DMS 273 (cell line): Measurements from ENCODE around the gene WDR86.
A peak's percentile ranks its signal among the peaks of the same experiment; 100 is the strongest.

ENCODE experiments used
- DNase-seq: peaks from one replicate; lab custom pipeline; 2025; ENCODE audit not compliant: unreplicated experiment; lab: John Stamatoyannopoulos, UW

WDR86 gene

GRCh38 chr7:151439855-151440798 is 30.3 kb upstream of the WDR86 start, which contains the start of gene CRYGN:
CRYGN (minus strand) TSS chr7:151440141; CDS start chr7:151439917, 224 bp downstream.
- peak; percentile 66 for DNase-seq

- DNase-seq, result no peak
Measured at GRCh38 chr7:151438864-151439601, 29.2 kb upstream of the WDR86 start.

DNA sequence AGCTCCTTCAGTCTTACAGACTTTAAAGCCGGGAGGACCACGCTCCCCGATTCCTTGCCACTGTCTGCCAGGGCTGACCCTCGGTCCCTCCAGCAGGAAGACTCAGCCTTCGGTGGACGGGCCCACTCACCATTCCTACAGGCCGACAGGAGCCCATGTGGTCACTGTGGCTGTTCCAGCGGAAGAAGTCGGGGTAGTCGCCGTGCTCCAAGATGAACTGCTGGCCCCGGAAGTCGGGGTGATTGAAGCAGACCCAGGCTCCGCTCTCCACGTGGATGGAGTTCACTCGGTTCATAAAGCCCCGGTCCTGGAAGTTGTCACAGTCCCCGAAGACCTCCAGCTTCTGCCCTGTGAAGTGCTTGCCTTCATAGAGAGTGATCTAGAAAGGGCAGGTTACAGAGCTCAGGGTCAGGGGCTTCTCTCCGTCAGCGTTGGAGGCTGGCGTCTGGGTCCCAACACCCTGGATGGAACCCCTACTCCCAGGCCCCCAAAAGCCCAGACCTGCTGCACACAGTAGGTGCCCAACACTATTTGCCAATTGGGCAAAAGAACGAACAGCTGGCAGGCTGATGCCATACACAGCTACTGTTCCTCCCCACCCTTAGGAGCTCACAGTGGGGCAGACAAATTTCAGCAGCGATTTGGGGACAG is 28.2 kb upstream of the WDR86 start:
- no peak for DNase-seq

GRCh38 chr7:151437159-151437553 is 27.3 kb upstream of the WDR86 start:
- DNase-seq, result no peak

- no peak for DNase-seq
Measured at GRCh38 chr7:151436446-151437158, 26.8 kb upstream of the WDR86 start.

- DNase-seq, result no peak
Measured at GRCh38 chr7:151435971-151436370, 26.1 kb upstream of the WDR86 start.

DNA sequence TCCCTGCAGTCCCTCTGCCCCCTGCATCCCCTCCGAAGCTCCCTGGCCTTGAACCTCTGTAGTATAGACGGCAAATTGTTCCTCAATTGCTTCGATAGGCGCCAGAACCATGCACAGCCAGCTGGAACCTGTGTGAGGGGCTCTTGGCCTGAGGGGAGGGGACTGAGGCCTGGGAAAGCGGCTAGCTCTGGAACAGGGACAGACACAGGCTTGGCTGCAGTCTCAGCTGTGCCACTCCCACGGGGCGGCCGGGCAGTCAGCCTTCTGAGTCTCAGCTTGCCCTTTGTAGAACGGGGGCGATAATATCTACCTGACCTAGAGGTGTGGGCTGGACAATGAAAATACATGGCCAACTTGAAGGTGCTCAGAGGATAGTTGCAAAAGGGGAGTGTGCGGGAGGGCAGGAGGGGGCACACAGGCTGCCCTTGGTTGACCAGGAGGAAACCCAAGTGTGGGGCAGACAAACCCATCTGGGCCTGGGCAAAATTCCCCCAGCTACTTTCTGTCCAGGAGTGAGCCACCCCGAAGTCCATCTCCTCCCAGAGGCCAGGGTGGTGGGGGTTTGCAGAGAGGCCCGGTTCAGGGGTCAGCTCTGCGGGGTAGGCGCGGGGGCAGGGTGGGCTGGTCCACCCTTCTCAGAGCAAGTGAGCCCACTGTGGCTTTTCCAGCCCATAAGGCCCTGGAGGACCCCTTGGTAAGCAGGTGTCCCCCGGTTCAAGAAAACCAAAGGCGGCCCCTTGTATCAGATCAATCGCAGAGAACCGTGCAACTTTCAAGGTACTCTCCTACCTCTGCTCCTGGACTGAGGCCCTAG is 25.5 kb upstream of the WDR86 start:
- DNase-seq, result no peak

DNA sequence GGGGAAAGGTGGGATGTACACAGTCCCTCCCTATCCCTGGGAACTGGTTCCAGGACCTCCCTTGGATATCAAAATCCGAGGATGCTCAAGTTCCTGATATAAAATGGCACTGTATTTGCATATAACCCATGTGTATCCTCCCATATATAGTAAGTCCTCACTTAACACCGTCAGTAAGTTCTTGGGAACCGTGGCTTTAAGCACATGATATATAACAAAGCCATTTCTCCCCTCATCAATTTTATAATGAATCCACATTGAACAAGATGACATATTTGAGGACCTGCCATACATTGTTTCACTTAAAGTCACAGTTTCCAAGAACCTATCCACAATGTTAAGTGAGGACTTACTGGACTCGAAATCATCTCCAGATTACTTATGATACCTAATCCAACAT is 24.7 kb upstream of the WDR86 start:
- DNase-seq, result no peak

DNA sequence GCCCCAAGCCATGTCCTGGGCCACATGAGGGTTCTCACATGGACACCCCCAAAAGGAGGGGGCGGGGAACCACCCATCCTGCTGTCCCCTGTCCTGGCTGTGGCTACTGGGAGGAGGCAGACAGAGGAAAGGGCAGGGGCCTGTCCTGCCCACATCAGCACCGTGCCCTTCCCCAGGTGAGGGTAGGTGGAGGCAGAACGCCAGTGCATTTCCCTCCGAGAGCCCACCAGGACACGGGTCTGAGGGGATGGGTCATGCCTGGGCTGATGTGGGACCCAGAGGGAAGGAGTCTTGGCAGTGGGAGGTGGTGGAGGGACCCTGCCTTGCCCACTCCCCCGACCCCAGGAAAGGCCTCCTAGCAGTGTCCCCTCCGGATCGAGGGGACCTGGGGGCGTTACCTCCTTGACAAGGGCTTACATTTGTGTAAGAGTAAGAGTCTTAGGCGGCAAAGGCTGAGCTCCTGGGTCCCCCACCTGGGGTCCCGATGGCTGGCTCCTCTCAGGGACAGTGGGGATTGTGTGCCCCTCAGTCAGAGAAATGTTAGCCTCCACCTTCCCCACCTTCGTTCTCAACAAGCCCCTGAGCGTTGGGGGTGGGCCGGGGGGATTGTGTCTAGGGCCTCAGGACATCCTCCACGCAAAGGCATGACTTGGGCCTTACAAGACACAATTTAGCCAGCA is 24.0 kb upstream of the WDR86 start:
- no peak for DNase-seq

DNA sequence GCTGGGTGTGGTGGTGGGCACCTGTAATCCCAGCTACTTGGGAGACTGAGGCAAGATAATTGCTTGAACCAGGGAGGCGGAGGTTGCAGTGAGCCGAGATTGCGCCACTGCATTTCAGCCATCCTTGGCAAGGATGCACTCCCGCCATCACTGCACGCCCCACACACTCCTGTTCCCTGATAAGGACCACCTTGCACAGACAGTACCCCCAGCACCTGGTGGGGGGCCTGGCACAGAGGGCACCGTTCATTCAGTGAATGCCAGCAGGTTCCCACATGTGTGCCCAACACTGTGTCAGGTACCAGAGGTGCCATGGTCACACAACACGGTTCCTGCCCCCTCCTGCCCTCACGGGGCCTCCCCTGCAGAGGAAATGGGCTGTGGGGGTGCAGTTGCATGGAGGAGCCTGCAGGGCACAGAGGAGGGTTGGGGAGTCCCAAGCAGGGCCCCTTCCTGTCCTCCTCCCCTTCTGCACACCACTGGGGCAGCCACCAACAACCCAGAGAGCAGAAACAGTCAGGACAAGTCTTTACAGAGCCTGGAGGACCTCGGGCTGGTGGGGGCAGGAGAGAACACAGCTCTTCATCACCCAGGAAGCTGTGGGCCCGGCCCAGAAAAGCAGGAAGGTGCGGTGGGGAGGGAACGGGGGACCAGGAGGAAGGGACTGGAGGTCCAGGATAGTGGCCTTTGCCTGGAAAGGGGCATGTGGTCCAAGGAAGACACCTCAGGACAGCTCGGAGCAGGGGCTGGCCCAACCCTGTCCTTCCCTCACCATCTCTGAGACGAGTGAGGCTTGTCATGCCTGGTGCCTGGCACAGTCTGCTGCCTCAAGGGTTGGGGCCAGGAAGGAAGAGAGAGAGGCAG is 23.1 kb upstream of the WDR86 start:
- DNase-seq, result peak; percentile 36

- DNase-seq, result no peak
Measured at GRCh38 chr7:151431768-151432311, 22.0 kb upstream of the WDR86 start.

DNA sequence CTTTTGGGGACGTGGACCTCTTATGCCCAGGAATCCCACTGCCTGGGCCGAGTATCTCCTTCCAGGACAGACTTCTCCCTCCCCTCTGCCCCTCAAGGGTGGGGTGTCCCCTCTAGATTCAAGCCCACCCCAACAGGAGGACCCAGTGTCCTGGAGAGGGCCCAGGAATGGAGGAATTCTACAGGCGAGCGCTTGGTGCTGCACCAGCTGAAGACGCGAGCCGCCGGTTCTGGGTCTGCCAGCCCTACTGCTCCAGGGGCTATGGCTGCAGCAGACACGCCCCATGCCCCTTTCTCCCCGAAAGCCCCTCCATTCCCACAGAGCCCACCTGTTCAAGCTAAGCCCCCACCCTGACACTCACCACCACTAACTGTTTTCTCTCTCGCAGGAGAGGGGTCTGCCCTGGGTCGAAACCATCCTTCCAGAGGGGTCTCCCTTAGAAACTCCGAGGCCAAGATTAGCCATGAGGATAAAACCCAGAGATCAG is 21.5 kb upstream of the WDR86 start:
- DNase-seq, result no peak

- DNase-seq, result no peak
Measured at GRCh38 chr7:151430391-151431205, 20.8 kb upstream of the WDR86 start.

GRCh38 chr7:151429560-151430331 is 19.9 kb upstream of the WDR86 start:
- DNase-seq, result peak; percentile 55

GRCh38 chr7:151429237-151429559 is 19.4 kb upstream of the WDR86 start:
- no peak for DNase-seq

GRCh38 chr7:151428378-151429236 is 18.8 kb upstream of the WDR86 start:
- peak; percentile 64 for DNase-seq
